GM18520 (cell line): ENCODE measurements around the gene FOXN3.
"Not testable (repeated sequence)": the region's sequence is repeated elsewhere in the genome, so short reads cannot be mapped to it uniquely, and the experiment has no call there.

Experiments used
- ATAC-seq: cut with Tn5 transposase; IDR thresholded peaks from one replicate; pipeline ENCODE4 v1.9.1; 2021; ENCODE audit not compliant: unreplicated experiment

FOXN3 gene

DNA sequence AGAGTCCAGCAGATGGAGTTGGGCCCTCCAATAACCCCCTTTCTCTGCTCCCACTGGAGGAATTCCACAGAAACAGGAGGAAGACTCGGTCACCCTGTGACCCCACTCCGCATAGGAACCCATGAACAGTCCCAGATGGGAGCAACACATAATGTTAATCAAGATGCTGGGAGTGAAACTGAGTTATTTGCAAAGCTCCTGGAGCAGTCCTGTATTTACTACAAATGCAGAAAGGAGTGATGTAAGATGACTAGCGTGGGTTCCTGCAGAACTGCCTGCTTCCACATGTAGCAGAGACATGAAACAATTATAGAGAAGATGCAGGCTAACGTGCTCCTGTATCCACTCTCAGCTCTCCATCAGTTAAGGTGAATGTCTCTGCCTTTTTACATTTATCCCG, 274.7 kb downstream of the FOXN3 start:
- no peak for ATAC-seq

- no peak for ATAC-seq
These were observed 275.2 kb downstream of the FOXN3 start for GRCh38 chr14:89141862-89142261.

DNA sequence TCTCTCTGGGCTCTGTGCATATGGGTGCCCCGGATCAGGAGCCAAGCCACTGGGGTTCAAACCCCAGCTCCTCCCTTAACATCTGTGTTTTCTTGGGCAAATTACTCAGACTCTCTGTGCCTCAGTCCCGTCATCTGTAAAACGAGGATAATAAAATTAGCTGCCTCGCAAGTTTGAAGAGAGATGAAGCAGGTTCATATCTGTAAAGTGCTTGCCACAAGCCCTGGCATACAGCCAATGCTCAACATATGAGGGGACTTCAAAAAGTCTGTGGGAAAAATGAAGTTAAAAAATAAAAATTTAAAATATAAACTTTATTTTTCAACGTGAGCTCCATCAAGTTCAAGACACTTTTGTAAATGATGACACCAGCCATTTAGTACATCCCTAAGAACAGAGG, 276.7 kb downstream of the FOXN3 start:
- ATAC-seq = no peak

GRCh38 chr14:89139404-89140247, 277.4 kb downstream of the FOXN3 start:
- no peak for ATAC-seq

- no peak for ATAC-seq
These were observed 278.2 kb downstream of the FOXN3 start for GRCh38 chr14:89138846-89139245.

- no peak for ATAC-seq
These were observed 279.4 kb downstream of the FOXN3 start for GRCh38 chr14:89137526-89138163.

GRCh38 chr14:89136587-89136986, 280.4 kb downstream of the FOXN3 start:
- ATAC-seq = no peak

DNA sequence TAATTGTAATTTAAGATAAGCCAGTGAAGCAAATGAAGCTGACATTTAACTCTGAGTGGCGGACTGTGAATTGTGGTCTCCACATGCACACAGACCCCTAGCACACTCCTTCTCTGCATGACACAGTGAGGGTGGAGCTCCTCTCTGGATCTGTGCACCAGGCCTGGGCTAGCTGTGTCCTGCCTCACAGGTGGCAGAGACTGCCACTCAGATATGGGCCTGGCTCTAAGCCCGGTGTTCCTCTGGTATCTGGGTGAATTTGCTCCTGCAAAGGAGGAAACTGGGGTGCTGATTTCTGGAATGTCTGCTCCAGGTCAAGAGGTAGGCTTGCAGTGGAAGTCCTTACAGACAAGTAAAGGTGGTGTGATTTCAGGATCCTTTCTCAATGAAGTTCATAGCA, 282.4 kb downstream of the FOXN3 start:
- ATAC-seq = no peak

GRCh38 chr14:89131004-89131750, 285.9 kb downstream of the FOXN3 start:
- ATAC-seq = no peak

DNA sequence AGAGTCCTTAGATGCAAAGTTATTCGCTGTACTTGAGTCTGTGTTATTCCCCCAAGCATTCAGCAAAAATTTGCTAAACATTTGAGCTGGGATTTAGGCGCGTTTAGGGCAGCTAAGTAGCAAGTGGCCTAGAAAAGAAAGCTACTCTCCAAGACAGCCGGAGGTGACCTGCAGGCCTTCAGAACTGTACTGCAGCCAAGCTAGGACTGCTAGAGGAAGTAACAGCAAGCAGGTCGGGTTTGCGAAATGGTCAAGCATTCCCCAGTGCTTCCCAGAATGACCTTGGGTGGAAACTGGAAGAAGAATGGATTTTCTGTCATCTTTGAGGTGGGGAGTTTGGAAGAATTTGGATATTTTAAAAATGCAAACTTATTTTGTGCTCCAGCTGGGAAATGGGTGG, 287.5 kb downstream of the FOXN3 start:
- ATAC-seq = no peak

GRCh38 chr14:89128311-89129026, 288.6 kb downstream of the FOXN3 start:
- no peak for ATAC-seq

DNA sequence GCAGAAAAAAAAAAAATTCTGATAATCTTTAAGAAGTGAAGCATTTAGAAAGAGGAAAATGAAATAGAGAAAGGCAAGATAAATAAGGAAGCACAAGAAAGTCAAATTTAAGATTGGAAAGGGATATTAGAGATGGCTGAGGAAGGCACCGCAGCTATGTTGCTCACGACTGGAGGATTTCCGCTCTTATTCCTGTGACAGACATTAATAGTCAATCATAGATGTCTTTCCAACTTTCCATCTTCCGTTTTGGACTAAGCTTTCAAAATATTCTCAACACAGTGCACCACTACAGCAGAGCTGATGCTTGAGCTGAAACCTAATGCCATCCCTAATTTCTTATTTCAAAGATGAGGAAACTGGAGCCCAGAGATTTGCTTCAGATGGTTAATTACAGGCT, 290.6 kb downstream of the FOXN3 start:
- ATAC-seq = no peak

DNA sequence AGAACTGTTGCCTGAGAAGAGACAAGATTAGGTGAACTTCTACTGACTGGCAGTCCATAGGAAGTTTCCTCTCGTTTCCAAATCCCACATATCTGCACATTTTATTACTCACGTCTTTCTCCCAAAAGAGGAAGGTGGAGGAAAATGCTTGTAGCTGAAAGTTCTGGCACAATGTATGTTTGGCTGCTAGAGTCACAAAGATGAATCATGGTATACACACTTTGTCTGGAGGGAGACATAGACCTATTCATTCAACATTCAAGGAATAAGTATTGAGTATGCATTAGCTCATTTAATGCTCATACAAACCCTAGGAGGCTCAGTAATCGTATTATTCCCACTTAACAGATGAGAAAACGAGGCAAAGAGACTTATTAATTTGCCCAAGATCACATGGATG, 291.8 kb downstream of the FOXN3 start:
- no peak for ATAC-seq

DNA sequence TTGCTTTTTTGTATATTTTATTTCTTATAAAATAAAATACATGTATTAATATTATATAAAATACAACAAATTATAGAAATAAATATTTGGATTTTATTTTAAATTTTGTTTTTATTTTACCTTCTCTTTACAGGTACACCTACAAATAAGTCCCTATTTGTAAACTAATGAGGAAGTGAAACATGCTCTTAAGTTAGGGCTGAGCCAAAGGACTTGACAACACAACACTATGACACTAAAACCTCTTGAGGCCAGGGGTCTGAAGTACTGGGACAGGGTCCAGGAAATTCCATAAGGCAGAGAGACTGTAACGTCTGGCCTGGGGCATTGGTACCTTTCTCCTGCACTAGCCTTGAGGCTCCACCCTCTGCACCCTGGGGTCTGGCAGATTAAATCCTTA, 293.2 kb downstream of the FOXN3 start:
- ATAC-seq = no peak

GRCh38 chr14:89123215-89123614, 293.8 kb downstream of the FOXN3 start:
- ATAC-seq = no peak

DNA sequence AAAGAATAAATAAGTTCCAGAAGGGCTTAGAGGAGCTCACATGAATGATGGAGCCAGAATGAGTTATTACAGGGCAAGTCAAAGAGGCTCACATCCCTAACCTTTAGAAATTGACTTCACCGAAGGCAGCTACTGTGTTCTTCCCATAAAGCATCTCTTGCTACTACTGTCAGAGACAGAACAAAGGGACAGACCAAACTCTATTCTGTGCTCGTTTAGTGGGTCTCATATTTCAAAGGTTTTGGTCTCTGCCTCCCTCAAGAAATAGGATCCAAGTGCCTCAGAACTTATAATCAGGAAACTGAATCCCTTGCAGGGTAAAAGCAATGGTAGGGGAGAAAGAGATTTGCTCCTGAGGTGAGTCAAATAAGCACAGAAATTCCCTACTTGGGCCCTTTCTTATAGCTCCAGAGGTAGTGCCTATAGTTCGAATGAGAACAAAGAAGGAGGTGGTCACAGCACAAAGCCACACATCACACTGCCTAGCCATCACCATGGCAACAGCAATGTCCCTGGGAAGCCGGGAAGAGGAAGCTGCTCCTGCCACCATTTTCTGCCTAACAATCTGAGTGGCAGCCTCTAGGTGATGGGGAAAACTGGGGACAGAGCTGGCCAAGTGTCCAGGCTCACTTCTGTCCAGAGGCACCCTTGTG, 294.9 kb downstream of the FOXN3 start:
- no peak for ATAC-seq

DNA sequence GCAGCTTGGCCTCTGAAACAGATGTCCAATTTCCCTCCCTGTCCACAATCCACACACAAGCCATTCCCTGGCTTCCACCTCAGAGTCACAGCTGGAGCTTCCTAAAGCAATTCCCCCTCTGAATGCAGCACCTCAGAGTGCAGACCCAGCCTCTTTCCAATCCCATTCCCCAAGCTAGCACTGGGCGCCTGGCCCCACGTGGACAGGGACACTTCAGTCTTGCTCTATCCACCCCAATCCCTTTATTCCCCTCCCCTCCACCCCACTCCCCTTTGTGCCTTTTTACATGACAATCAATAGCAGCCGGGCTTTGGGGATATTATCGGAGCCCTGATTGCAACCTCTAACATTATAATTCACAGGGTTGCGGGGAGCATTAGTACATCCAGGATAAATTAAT, 300.0 kb downstream of the FOXN3 start:
- no peak for ATAC-seq

- ATAC-seq = no peak
These were observed 302.9 kb downstream of the FOXN3 start for GRCh38 chr14:89114109-89114508.

GRCh38 chr14:89112720-89113119, 304.3 kb downstream of the FOXN3 start:
- no peak for ATAC-seq

DNA sequence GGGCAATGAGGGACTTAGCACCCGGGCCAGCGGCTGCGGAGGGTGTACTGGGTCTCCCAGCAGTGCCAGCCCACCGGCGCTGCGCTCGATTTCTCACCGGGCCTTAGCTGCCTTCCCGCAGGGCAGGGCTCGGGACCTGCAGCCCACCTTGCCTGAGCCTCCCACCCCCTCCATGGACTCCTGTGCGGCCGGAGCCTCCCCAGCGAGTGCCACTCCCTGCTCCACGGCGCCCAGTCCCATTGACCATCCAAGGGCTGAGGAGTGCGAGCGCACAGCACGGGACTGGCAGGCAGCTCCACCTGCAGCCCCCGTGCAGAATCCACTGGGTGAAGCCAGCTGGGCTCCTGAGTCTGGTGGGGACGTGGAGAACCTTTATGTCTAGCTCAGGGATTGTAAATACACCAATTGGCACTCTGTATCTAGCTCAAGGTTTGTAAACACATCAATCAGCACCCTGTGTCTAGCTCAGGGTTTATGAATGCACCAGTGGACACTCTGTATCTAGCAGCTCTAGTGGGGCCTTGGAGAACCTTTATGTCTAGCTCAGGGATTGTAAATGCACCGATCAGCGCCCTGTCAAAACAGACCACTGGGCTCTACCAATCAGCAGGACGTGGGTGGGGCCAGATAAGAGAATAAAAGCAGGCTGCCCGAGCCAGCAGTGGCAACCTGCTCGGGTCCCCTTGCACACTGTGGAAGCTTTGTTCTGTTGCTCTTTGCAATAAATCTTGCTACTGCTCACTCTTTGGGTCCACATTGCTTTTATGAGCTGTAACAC, 305.1 kb downstream of the FOXN3 start:
- ATAC-seq = not testable (repeated sequence)
